Sigmoid colon (tissue), 4 donors: ENCODE results near the gene SDK1.

ENCODE experiments used
- EP300 ChIP-seq, 4 donors: sonication (generic); formaldehyde crosslinking; IDR thresholded peaks; one replicate each; pipeline ENCODE4 v1.6.1; 2017; ENCODE audit warnings: antibody characterized with exemption in 4 of 4
- POLR2A ChIP-seq, 2 donors: fragments of 450-650 bp; IDR thresholded peaks; one replicate each; pipeline ENCODE4 v1.6.1; 2016; ENCODE audit warnings: antibody characterized with exemption in 2 of 2, mild to moderate bottlenecking in 2 of 2, moderate library complexity in 2 of 2
- POLR2AphosphoS5 ChIP-seq, 4 donors: sonication (generic); formaldehyde crosslinking; IDR thresholded peaks; one replicate each; pipeline ENCODE4 v1.6.1; 2017; ENCODE audit warnings: antibody characterized with exemption in 4 of 4
- TF ChIP-seq, protein P1 (sequence below), 4 experiments: fragments of 450-650 bp in 3 of 4; fragments of 200-600 bp in 1 of 4; IDR thresholded peaks; one replicate each; pipeline ENCODE4 v1.5.1; 2016 to 2019; ENCODE audit warnings: antibody characterized with exemption in 4 of 4, mild to moderate bottlenecking in 3 of 4, moderate library complexity in 2 of 4

- TF ChIP-seq POLR2AphosphoS5 (IDR thresholded peaks at IDR 0.05) (no peak), POLR2A (IDR thresholded peaks at IDR 0.05) (no peak), EP300 (IDR thresholded peaks at IDR 0.05) (no peak)
- TF ChIP-seq, protein P1, sequence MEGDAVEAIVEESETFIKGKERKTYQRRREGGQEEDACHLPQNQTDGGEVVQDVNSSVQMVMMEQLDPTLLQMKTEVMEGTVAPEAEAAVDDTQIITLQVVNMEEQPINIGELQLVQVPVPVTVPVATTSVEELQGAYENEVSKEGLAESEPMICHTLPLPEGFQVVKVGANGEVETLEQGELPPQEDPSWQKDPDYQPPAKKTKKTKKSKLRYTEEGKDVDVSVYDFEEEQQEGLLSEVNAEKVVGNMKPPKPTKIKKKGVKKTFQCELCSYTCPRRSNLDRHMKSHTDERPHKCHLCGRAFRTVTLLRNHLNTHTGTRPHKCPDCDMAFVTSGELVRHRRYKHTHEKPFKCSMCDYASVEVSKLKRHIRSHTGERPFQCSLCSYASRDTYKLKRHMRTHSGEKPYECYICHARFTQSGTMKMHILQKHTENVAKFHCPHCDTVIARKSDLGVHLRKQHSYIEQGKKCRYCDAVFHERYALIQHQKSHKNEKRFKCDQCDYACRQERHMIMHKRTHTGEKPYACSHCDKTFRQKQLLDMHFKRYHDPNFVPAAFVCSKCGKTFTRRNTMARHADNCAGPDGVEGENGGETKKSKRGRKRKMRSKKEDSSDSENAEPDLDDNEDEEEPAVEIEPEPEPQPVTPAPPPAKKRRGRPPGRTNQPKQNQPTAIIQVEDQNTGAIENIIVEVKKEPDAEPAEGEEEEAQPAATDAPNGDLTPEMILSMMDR (IDR thresholded peaks at IDR 0.05), result no peak
Measured at GRCh38 chr7:3312583-3312982, 11.5 kb downstream of the SDK1 start.
